Vagina (tissue), 2 donors: ENCODE measurements around the gene GRXCR2. TPM values are rescaled to one million over a fixed set of nuclear protein-coding genes. Genes with fewer than 3 reads are reported as not detected.

Experiments used
- DNase-seq, 2 donors: peaks; one replicate each; pipeline ENCODE4 v3.0.0-alpha.2; 2017; ENCODE audit errors: extremely low spot score in 2 of 2
- H3K27ac ChIP-seq: fragments of 200-600 bp; sonication (generic); one replicate; pipeline ENCODE4 v1.5.1; 2019
- H3K27me3 ChIP-seq: fragments of 200-600 bp; sonication (generic); one replicate; pipeline ENCODE4 v1.5.1; 2019
- H3K36me3 ChIP-seq, 2 donors: fragments of 200-600 bp; sonication (generic); one replicate each; pipeline ENCODE4 v1.5.1; 2017 to 2019
- H3K4me1 ChIP-seq: fragments of 200-600 bp; sonication (generic); one replicate; pipeline ENCODE4 v1.5.1; 2019
- H3K4me3 ChIP-seq, 2 donors: fragments of 200-600 bp; sonication (generic); 1 replicate in 1 of 2; 2 replicates in 1 of 2; pipeline ENCODE4 v1.5.1; 2016 to 2019
- H3K9me3 ChIP-seq: fragments of 200-600 bp; sonication (generic); one replicate; pipeline ENCODE4 v1.5.1; 2019
- POLR2A ChIP-seq, 2 donors: fragments of 450-650 bp; IDR thresholded peaks; one replicate each; pipeline ENCODE4 v1.6.1; 2017; ENCODE audit warnings: antibody characterized with exemption in 2 of 2, mild to moderate bottlenecking in 2 of 2, moderate library complexity in 2 of 2
- POLR2AphosphoS5 ChIP-seq, 2 donors: sonication (generic); formaldehyde crosslinking; IDR thresholded peaks; one replicate each; pipeline ENCODE4 v1.9.0; 2017; ENCODE audit warnings: antibody characterized with exemption in 2 of 2, mild to moderate bottlenecking in 2 of 2, low read depth in 1 of 2; ENCODE audit not compliant: insufficient read depth in 1 of 2
- intact Hi-C: fragments of 100-400 bp; cut with DNase I; formaldehyde crosslinking; loops from one replicate; pipeline ENCODE4 v1.15.1; 2023
- total RNA-seq: library from RNA; depleted of rRNA; stranded (reverse); fragments of >200 nt; gene quantifications from one replicate; pipeline ENCODE4 v1.2.3, GENCODE V29; 2016
- TF ChIP-seq, protein P1 (sequence below), 3 experiments: fragments of 450-650 bp in 2 of 3; fragments of 200-600 bp in 1 of 3; sonication (generic) in 1 of 3; IDR thresholded peaks; one replicate each; pipeline ENCODE4 v1.5.1; 2017 to 2019; ENCODE audit warnings: antibody characterized with exemption in 3 of 3, mild to moderate bottlenecking in 2 of 3, moderate library complexity in 2 of 3

The GRXCR2 gene
- total RNA-seq, 1 donor from 2014 or later, result not detected

GRCh38 chr5:145912019-145912418 lies 39.2 kb upstream of the GRXCR2 start:
- H3K4me1 ChIP-seq, result no peaks in the 10 kb centered on the region

DNA sequence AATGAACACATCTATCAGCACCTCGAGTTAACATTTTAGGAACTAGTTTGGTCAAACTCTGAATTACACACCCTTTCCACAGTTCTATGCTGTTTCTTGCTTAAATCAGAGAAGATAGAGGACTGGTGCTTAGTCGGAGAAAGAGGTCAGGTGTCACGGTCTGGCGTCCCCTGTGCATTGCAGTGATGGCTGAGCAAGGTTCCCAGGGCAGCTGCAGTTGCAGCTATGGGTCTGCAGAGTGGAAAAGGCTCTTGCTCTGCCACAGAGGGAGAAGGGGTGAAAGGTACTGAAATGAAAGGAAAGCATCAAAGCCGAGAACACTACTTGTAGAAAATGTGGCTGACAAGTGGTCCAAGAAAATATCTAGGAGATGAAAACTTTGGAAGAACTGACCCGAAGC lies 38.4 kb upstream of the GRXCR2 start:
- TF ChIP-seq POLR2AphosphoS5 (IDR thresholded peaks at IDR 0.05; ENCODE audit: insufficient read depth in 1 of 2, low read depth in 1 of 2) (no peak), POLR2A (IDR thresholded peaks at IDR 0.05) (no peak)
- TF ChIP-seq, protein P1, sequence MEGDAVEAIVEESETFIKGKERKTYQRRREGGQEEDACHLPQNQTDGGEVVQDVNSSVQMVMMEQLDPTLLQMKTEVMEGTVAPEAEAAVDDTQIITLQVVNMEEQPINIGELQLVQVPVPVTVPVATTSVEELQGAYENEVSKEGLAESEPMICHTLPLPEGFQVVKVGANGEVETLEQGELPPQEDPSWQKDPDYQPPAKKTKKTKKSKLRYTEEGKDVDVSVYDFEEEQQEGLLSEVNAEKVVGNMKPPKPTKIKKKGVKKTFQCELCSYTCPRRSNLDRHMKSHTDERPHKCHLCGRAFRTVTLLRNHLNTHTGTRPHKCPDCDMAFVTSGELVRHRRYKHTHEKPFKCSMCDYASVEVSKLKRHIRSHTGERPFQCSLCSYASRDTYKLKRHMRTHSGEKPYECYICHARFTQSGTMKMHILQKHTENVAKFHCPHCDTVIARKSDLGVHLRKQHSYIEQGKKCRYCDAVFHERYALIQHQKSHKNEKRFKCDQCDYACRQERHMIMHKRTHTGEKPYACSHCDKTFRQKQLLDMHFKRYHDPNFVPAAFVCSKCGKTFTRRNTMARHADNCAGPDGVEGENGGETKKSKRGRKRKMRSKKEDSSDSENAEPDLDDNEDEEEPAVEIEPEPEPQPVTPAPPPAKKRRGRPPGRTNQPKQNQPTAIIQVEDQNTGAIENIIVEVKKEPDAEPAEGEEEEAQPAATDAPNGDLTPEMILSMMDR (IDR thresholded peaks at IDR 0.05), result no peak
- H3K4me3 ChIP-seq, result no peak overlapping the region
- no peaks in the 10 kb centered on the region for H3K4me1 ChIP-seq
- no peaks in the 10 kb centered on the region for H3K27me3 ChIP-seq
- DNase-seq, result no peak
- H3K27ac ChIP-seq, result no peak overlapping the region
- no peaks in the 10 kb centered on the region for H3K9me3 ChIP-seq
- intact Hi-C loops, result no loop called here
- H3K36me3 ChIP-seq, result no peaks in the 10 kb centered on the region

More at GRCh38 chr5:145912019-145912418, 39.2 kb upstream of the GRXCR2 start:
- no peak overlapping the region for H3K27ac ChIP-seq
- intact Hi-C loops, result no loop called here
- H3K9me3 ChIP-seq, result no peaks in the 10 kb centered on the region
- TF ChIP-seq POLR2A (IDR thresholded peaks at IDR 0.05) (no peak), POLR2AphosphoS5 (IDR thresholded peaks at IDR 0.05; ENCODE audit: insufficient read depth in 1 of 2, low read depth in 1 of 2) (no peak)
- TF ChIP-seq, protein P1 (IDR thresholded peaks at IDR 0.05), result no peak
- H3K4me3 ChIP-seq, result no peak overlapping the region
- H3K27me3 ChIP-seq, result no peaks in the 10 kb centered on the region
- no peak for DNase-seq
- H3K36me3 ChIP-seq, result no peaks in the 10 kb centered on the region

- Histone ChIP-seq H3K36me3 (no peaks in the 10 kb centered on the region), H3K9me3 (no peaks in the 10 kb centered on the region), H3K4me1 (no peaks in the 10 kb centered on the region), H3K27me3 (no peaks in the 10 kb centered on the region), H3K4me3 (no peak overlapping the region), H3K27ac (no peak overlapping the region)
- intact Hi-C loops, result no loop called here
- no peak for DNase-seq
- TF ChIP-seq, protein P1 (IDR thresholded peaks at IDR 0.05), result no peak
- TF ChIP-seq POLR2AphosphoS5 (IDR thresholded peaks at IDR 0.05; ENCODE audit: insufficient read depth in 1 of 2, low read depth in 1 of 2) (no peak), POLR2A (IDR thresholded peaks at IDR 0.05) (no peak)
Observed at GRCh38 chr5:145908206-145908960, 35.6 kb upstream of the GRXCR2 start.

DNA sequence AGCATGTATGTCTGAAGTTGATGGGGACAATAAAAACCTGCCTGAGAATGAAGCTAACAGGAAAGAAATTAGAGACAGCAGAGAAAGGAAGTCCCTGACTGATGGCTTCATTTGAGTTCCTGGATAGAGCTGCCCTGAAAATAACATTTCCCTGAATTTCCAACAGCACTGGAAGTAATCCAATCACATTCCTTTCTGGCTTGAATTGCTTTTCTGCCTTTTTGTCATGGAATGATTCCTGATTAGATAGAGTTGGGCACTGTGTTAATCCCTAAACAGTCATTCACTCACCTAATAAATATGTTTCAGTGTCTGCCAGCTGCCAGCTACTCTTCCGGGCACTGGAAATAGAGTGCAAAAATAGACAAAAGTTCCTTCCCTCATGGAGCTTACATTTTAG lies 33.6 kb upstream of the GRXCR2 start:
- intact Hi-C loops, result no loop called here
- TF ChIP-seq POLR2AphosphoS5 (IDR thresholded peaks at IDR 0.05; ENCODE audit: insufficient read depth in 1 of 2, low read depth in 1 of 2) (no peak), POLR2A (IDR thresholded peaks at IDR 0.05) (no peak)
- TF ChIP-seq, protein P1 (IDR thresholded peaks at IDR 0.05), result no peak

DNA sequence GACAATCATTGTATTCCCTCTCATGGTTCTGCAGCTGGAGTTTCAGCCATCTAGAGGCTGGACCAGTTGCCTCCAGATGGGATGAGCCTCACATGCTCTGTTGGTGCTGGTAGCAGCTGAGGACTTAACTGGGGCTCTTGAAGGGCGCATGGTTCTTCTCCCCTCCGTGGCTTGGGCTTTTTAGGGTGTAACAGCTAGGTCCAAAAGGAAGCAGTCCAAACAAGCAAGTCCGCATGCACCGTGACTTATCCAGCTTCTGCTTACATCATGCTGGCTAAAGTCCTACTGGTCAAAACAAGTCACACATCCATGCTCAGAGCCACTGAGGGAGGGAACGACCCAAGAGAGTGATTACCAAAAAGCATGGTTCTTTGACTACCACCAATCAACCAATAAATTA lies 31.9 kb upstream of the GRXCR2 start:
- H3K36me3 ChIP-seq, result no peaks in the 10 kb centered on the region
- H3K4me3 ChIP-seq, result no peak overlapping the region
- no peak for DNase-seq
- H3K9me3 ChIP-seq, result no peaks in the 10 kb centered on the region
- H3K27ac ChIP-seq, result no peak overlapping the region
- intact Hi-C loops, result no loop called here
- H3K27me3 ChIP-seq, result no peaks in the 10 kb centered on the region
- no peaks in the 10 kb centered on the region for H3K4me1 ChIP-seq
- TF ChIP-seq POLR2AphosphoS5 (IDR thresholded peaks at IDR 0.05; ENCODE audit: insufficient read depth in 1 of 2, low read depth in 1 of 2) (no peak), POLR2A (IDR thresholded peaks at IDR 0.05) (no peak)
- TF ChIP-seq, protein P1 (IDR thresholded peaks at IDR 0.05), result no peak

More for the DNA sequence above, 33.6 kb upstream of the GRXCR2 start:
- Histone ChIP-seq H3K36me3 (no peaks in the 10 kb centered on the region), H3K27me3 (no peaks in the 10 kb centered on the region), H3K27ac (no peak overlapping the region), H3K4me1 (no peaks in the 10 kb centered on the region), H3K4me3 (no peak overlapping the region), H3K9me3 (no peaks in the 10 kb centered on the region)
- no peak for DNase-seq
